Peyer's patch (tissue), 4 donors: ENCODE results near the gene OBSL1.

Experiments used
- CTCF ChIP-seq, 6 experiments: fragments of 450-650 bp in 4 of 6; fragments of 200-600 bp in 2 of 6; sonication (generic) in 1 of 6; IDR thresholded peaks; one replicate each; pipeline ENCODE4 v1.5.1; 2017 to 2019; ENCODE audit warnings: antibody characterized with exemption in 6 of 6, mild to moderate bottlenecking in 3 of 6, moderate library complexity in 1 of 6
- POLR2A ChIP-seq, 2 donors: fragments of 450-650 bp; IDR thresholded peaks; one replicate each; pipeline ENCODE4 v1.5.1; 2017; ENCODE audit warnings: antibody characterized with exemption in 2 of 2, mild to moderate bottlenecking in 2 of 2, moderate library complexity in 2 of 2

- TF ChIP-seq POLR2A (IDR thresholded peaks at IDR 0.05) (no peak), CTCF (IDR thresholded peaks at IDR 0.05) (no peak)
Measured at GRCh38 chr2:219538956-219539788, 32.2 kb downstream of the OBSL1 start.
